ENCODE data around the gene SPAG17.

DNA sequence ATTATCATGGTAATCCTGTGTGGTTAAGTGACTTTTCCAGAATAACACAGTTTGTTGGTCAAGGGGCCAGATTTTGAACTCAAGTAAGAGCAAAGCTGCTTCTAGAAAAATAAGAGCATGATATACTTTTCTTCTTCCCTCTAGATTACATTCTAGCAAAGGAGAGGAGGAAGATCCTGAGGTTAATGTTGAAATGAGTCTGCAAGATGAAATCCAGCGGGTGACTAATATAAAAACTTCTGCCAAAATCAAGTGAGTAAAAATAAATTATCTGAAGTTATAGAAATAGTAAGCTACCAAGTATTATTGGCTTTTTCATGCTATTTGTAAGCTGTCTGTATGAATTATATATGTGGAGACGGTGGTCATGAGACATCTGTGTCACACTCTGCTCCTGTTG, 242.7 kb downstream of the SPAG17 start:
- TF ChIP-seq, protein P1, sequence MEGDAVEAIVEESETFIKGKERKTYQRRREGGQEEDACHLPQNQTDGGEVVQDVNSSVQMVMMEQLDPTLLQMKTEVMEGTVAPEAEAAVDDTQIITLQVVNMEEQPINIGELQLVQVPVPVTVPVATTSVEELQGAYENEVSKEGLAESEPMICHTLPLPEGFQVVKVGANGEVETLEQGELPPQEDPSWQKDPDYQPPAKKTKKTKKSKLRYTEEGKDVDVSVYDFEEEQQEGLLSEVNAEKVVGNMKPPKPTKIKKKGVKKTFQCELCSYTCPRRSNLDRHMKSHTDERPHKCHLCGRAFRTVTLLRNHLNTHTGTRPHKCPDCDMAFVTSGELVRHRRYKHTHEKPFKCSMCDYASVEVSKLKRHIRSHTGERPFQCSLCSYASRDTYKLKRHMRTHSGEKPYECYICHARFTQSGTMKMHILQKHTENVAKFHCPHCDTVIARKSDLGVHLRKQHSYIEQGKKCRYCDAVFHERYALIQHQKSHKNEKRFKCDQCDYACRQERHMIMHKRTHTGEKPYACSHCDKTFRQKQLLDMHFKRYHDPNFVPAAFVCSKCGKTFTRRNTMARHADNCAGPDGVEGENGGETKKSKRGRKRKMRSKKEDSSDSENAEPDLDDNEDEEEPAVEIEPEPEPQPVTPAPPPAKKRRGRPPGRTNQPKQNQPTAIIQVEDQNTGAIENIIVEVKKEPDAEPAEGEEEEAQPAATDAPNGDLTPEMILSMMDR (IDR thresholded peaks at IDR 0.05): no peak
- TF ChIP-seq POLR2AphosphoS5 (IDR thresholded peaks at IDR 0.05) (no peak), POLR2A (IDR thresholded peaks at IDR 0.05) (no peak), EP300 (IDR thresholded peaks at IDR 0.05) (no peak)

Data from suprapubic skin (tissue), 4 donors.